Activated naive CD8-positive, alpha-beta T cell (primary cell): ENCODE data around the gene FAM169A.
"Not testable (repeated sequence)": the region's sequence is repeated elsewhere in the genome, so short reads cannot be mapped to it uniquely, and the experiment has no call there.

ENCODE experiments used
- H3K27ac Mint-ChIP-seq: one replicate; pipeline ENCODE4 v1.8.0; 2021; ENCODE audit warnings: mixed read lengths
- H3K27me3 Mint-ChIP-seq: one replicate; pipeline ENCODE4 v1.8.0; 2021; ENCODE audit warnings: mixed read lengths
- H3K36me3 Mint-ChIP-seq: one replicate; pipeline ENCODE4 v1.8.0; 2021; ENCODE audit warnings: mixed read lengths
- H3K4me1 Mint-ChIP-seq: one replicate; pipeline ENCODE4 v1.8.0; 2021; ENCODE audit warnings: low read depth, mixed read lengths
- H3K4me3 Mint-ChIP-seq: one replicate; pipeline ENCODE4 v1.8.0; 2021; ENCODE audit warnings: mild to moderate bottlenecking, mixed read lengths
- H3K9me3 Mint-ChIP-seq: one replicate; pipeline ENCODE4 v1.8.0; 2021; ENCODE audit warnings: low read depth, mixed read lengths

Gene FAM169A

GRCh38 chr5:74798977-74799911, 66.9 kb downstream of the FAM169A start:
- H3K9me3 Mint-ChIP-seq = no peaks in the 10 kb centered on the region
- H3K36me3 Mint-ChIP-seq = peaks cover 10% of the 10 kb centered on the region
- no peak overlapping the region for H3K4me3 Mint-ChIP-seq
- no peaks in the 10 kb centered on the region for H3K27me3 Mint-ChIP-seq
- H3K27ac Mint-ChIP-seq = no peak overlapping the region
- no peaks in the 10 kb centered on the region for H3K4me1 Mint-ChIP-seq

- not testable (repeated sequence) for H3K4me1 Mint-ChIP-seq, H3K27ac Mint-ChIP-seq, H3K9me3 Mint-ChIP-seq, H3K27me3 Mint-ChIP-seq, H3K4me3 Mint-ChIP-seq
- peaks cover 19% of the 10 kb centered on the region for H3K36me3 Mint-ChIP-seq
These were observed 74.5 kb downstream of the FAM169A start for GRCh38 chr5:74791669-74792068.

GRCh38 chr5:74787424-74787823, 78.8 kb downstream of the FAM169A start:
- Mint-ChIP-seq H3K4me3 (no peak overlapping the region), H3K27ac (no peak overlapping the region), H3K4me1 (no peaks in the 10 kb centered on the region), H3K36me3 (peaks cover 8% of the 10 kb centered on the region), H3K27me3 (no peaks in the 10 kb centered on the region), H3K9me3 (no peaks in the 10 kb centered on the region)

- no peak overlapping the region for H3K27ac Mint-ChIP-seq
- H3K4me1 Mint-ChIP-seq = no peaks in the 10 kb centered on the region
- H3K9me3 Mint-ChIP-seq = no peaks in the 10 kb centered on the region
- no peaks in the 10 kb centered on the region for H3K27me3 Mint-ChIP-seq
- H3K4me3 Mint-ChIP-seq = no peak overlapping the region
- H3K36me3 Mint-ChIP-seq = peaks cover 5% of the 10 kb centered on the region
These were observed 79.3 kb downstream of the FAM169A start for GRCh38 chr5:74786851-74787250.

GRCh38 chr5:74778609-74779008, 87.6 kb downstream of the FAM169A start:
- peaks cover 3% of the 10 kb centered on the region for H3K4me1 Mint-ChIP-seq
- peaks cover 2% of the 10 kb centered on the region for H3K36me3 Mint-ChIP-seq
- H3K27ac Mint-ChIP-seq = no peak overlapping the region
- no peaks in the 10 kb centered on the region for H3K27me3 Mint-ChIP-seq
- H3K4me3 Mint-ChIP-seq = no peak overlapping the region
- H3K9me3 Mint-ChIP-seq = no peaks in the 10 kb centered on the region

GRCh38 chr5:74772359-74772758, 93.8 kb downstream of the FAM169A start:
- Mint-ChIP-seq H3K4me1 (peaks cover 22% of the 10 kb centered on the region), H3K36me3 (peaks cover 9% of the 10 kb centered on the region), H3K4me3 (no peak overlapping the region), H3K27me3 (no peaks in the 10 kb centered on the region), H3K27ac (no peak overlapping the region), H3K9me3 (no peaks in the 10 kb centered on the region)

GRCh38 chr5:74767579-74767913, 98.6 kb downstream of the FAM169A start:
- peak overlapping the region; percentile 100 for H3K4me3 Mint-ChIP-seq
- no peaks in the 10 kb centered on the region for H3K27me3 Mint-ChIP-seq
- peak overlapping the region; percentile 97 for H3K27ac Mint-ChIP-seq
- H3K4me1 Mint-ChIP-seq = peaks cover 37% of the 10 kb centered on the region
- H3K9me3 Mint-ChIP-seq = no peaks in the 10 kb centered on the region
- peaks cover 7% of the 10 kb centered on the region for H3K36me3 Mint-ChIP-seq

GRCh38 chr5:74766849-74767578, 99.2 kb downstream of the FAM169A start, which contains the start of the genes GFM2 and NSA2:
TSS of gene GFM2 (minus strand) at chr5:74767117. CDS start at chr5:74763742, 3,375 bp downstream.
TSS of gene NSA2 (plus strand) at chr5:74767249. CDS start at chr5:74767361, 112 bp downstream.
- Mint-ChIP-seq H3K4me3 (peak within 1 kb of the TSS; percentile 100), H3K4me1 (peaks cover 41% of the 10 kb centered on the region), H3K36me3 (peaks cover 8% of the 10 kb centered on the region), H3K9me3 (no peaks in the 10 kb centered on the region), H3K27ac (peak within 1 kb of the TSS; percentile 97), H3K27me3 (no peaks in the 10 kb centered on the region)

GRCh38 chr5:74766418-74766848, 99.8 kb downstream of the FAM169A start:
- peaks cover 8% of the 10 kb centered on the region for H3K36me3 Mint-ChIP-seq
- no peaks in the 10 kb centered on the region for H3K27me3 Mint-ChIP-seq
- H3K9me3 Mint-ChIP-seq = no peaks in the 10 kb centered on the region
- H3K27ac Mint-ChIP-seq = peak overlapping the region; percentile 97
- peaks cover 46% of the 10 kb centered on the region for H3K4me1 Mint-ChIP-seq
- peak overlapping the region; percentile 100 for H3K4me3 Mint-ChIP-seq

GRCh38 chr5:74765929-74766328, 100.3 kb downstream of the FAM169A start:
- Mint-ChIP-seq H3K9me3 (no peaks in the 10 kb centered on the region), H3K4me3 (peak overlapping the region; percentile 100), H3K27ac (no peak overlapping the region), H3K27me3 (no peaks in the 10 kb centered on the region), H3K36me3 (peaks cover 8% of the 10 kb centered on the region), H3K4me1 (peaks cover 49% of the 10 kb centered on the region)

GRCh38 chr5:74765201-74765600, 101.0 kb downstream of the FAM169A start:
- peak overlapping the region; percentile 100 for H3K4me3 Mint-ChIP-seq
- no peaks in the 10 kb centered on the region for H3K27me3 Mint-ChIP-seq
- H3K9me3 Mint-ChIP-seq = no peaks in the 10 kb centered on the region
- no peak overlapping the region for H3K27ac Mint-ChIP-seq
- H3K36me3 Mint-ChIP-seq = peaks cover 3% of the 10 kb centered on the region
- H3K4me1 Mint-ChIP-seq = peaks cover 49% of the 10 kb centered on the region

GRCh38 chr5:74763504-74763903, 102.7 kb downstream of the FAM169A start:
- Mint-ChIP-seq H3K27me3 (no peaks in the 10 kb centered on the region), H3K27ac (no peak overlapping the region), H3K9me3 (no peaks in the 10 kb centered on the region), H3K36me3 (peaks cover 5% of the 10 kb centered on the region), H3K4me1 (peaks cover 49% of the 10 kb centered on the region), H3K4me3 (no peak overlapping the region)

GRCh38 chr5:74762599-74762998, 103.6 kb downstream of the FAM169A start:
- Mint-ChIP-seq H3K4me3 (no peak overlapping the region), H3K27me3 (no peaks in the 10 kb centered on the region), H3K36me3 (peaks cover 9% of the 10 kb centered on the region), H3K9me3 (no peaks in the 10 kb centered on the region), H3K27ac (peak overlapping the region; percentile 8), H3K4me1 (peaks cover 43% of the 10 kb centered on the region)

GRCh38 chr5:74761241-74761640, 104.9 kb downstream of the FAM169A start:
- Mint-ChIP-seq H3K36me3 (peaks cover 15% of the 10 kb centered on the region), H3K27ac (no peak overlapping the region), H3K9me3 (peaks cover 3% of the 10 kb centered on the region), H3K4me1 (peaks cover 40% of the 10 kb centered on the region), H3K4me3 (no peak overlapping the region), H3K27me3 (no peaks in the 10 kb centered on the region)

- H3K27ac Mint-ChIP-seq, H3K9me3 Mint-ChIP-seq, H3K4me3 Mint-ChIP-seq, H3K4me1 Mint-ChIP-seq, H3K27me3 Mint-ChIP-seq: not testable (repeated sequence)
- H3K36me3 Mint-ChIP-seq = peaks cover 28% of the 10 kb centered on the region
These were observed 117.4 kb downstream of the FAM169A start for GRCh38 chr5:74748742-74749141.
